T-helper 9 cell (primary cell): ENCODE data around the gene TCEA2.
A peak's percentile ranks its signal among the peaks of the same experiment; 100 is the strongest.

Experiments used
- DNase-seq: peaks from one replicate; pipeline ENCODE4 v3.0.0-alpha.2; 2020

The TCEA2 gene

GRCh38 chr20:64099086-64099786 lies 36.2 kb downstream of the TCEA2 start:
- no peak for DNase-seq

- no peak for DNase-seq
Observed at GRCh38 chr20:64099880-64100565, 37.0 kb downstream of the TCEA2 start.

GRCh38 chr20:64100566-64100888 lies 37.5 kb downstream of the TCEA2 start:
- no peak for DNase-seq

- DNase-seq, result no peak
Observed at GRCh38 chr20:64100946-64101688, 38.1 kb downstream of the TCEA2 start.

GRCh38 chr20:64101731-64102621 lies 39.0 kb downstream of the TCEA2 start:
- DNase-seq, result peak; percentile 66

- no peak for DNase-seq
Observed at GRCh38 chr20:64102647-64103354, 39.8 kb downstream of the TCEA2 start.

- DNase-seq, result no peak
Observed at GRCh38 chr20:64103871-64104666, 41.1 kb downstream of the TCEA2 start.

GRCh38 chr20:64104667-64105451 lies 41.9 kb downstream of the TCEA2 start:
- no peak for DNase-seq

- no peak for DNase-seq
Observed at GRCh38 chr20:64105846-64106434, 42.9 kb downstream of the TCEA2 start.

- DNase-seq, result no peak
Observed at GRCh38 chr20:64106435-64106961, 43.5 kb downstream of the TCEA2 start.

GRCh38 chr20:64106981-64107735 lies 44.2 kb downstream of the TCEA2 start, which contains the start of gene NPBWR2:
NPBWR2 (minus strand) TSS chr20:64107565; CDS start chr20:64106831, 734 bp downstream.
- DNase-seq, result no peak

GRCh38 chr20:64107736-64108457 lies 44.9 kb downstream of the TCEA2 start:
- DNase-seq, result no peak

- no peak for DNase-seq
Observed at GRCh38 chr20:64108731-64109681, 46.0 kb downstream of the TCEA2 start.

- no peak for DNase-seq
Observed at GRCh38 chr20:64109831-64110391, 46.9 kb downstream of the TCEA2 start.

- no peak for DNase-seq
Observed at GRCh38 chr20:64110411-64111068, 47.5 kb downstream of the TCEA2 start.
